A673 (cell line): Measurements from ENCODE around the gene AMBRA1. TPM values are rescaled to one million over a fixed set of nuclear protein-coding genes. Genes with fewer than 3 reads are reported as not detected.

Experiments used
- BruUV-seq: library from RNA; stranded (reverse); fragments of 400-500 nt; replicated peaks from 2 replicates; lab custom pipeline; 2021; lab: Mats Ljungman, UMichigan
- CTCF ChIA-PET: fragments of 300-600 bp; sonication (Branson Sonifier 250); formaldehyde crosslinking; loops from one replicate; lab custom pipeline; 2022; ENCODE audit warnings: antibody characterized with exemption; lab: Charles Lee
- POLR2A ChIA-PET: fragments of 300-600 bp; sonication (Branson Sonifier 250); formaldehyde crosslinking; loops from one replicate; lab custom pipeline; 2022; ENCODE audit warnings: antibody characterized with exemption; ENCODE audit not compliant: low non-redundant PET; lab: Charles Lee
- DNase-seq: peaks from one replicate; pipeline ENCODE4 v3.0.0-alpha.2; 2015; ENCODE audit warnings: low spot score
- H3K27ac ChIP-seq: fragments of 200-600 bp; sonication (generic); 2 replicates; pipeline ENCODE4 v1.5.1; 2016; ENCODE audit warnings: mixed run types, low read depth, mild to moderate bottlenecking, mixed read lengths, antibody characterized with exemption, low read length; ENCODE audit not compliant: poor library complexity, severe bottlenecking
- H3K27me3 ChIP-seq: fragments of 200-600 bp; sonication (generic); replicated peaks from 2 replicates; pipeline ENCODE4 v1.6.1; 2017; ENCODE audit warnings: mixed run types, low read depth, mild to moderate bottlenecking, mixed read lengths, antibody characterized with exemption, low read length; ENCODE audit not compliant: insufficient read depth, poor library complexity
- H3K36me3 ChIP-seq: fragments of 200-600 bp; sonication (generic); 2 replicates; pipeline ENCODE4 v1.6.1; 2016; ENCODE audit warnings: mixed run types, mild to moderate bottlenecking, mixed read lengths, antibody characterized with exemption, low read length; ENCODE audit not compliant: insufficient read depth, poor library complexity, severe bottlenecking
- H3K4me1 ChIP-seq: fragments of 200-600 bp; sonication (generic); 2 replicates; pipeline ENCODE4 v1.6.1; 2017; ENCODE audit warnings: mixed run types, mild to moderate bottlenecking, mixed read lengths, antibody characterized with exemption, low read length; ENCODE audit not compliant: insufficient read depth, poor library complexity, severe bottlenecking
- H3K4me3 ChIP-seq: fragments of 200-600 bp; sonication (generic); 2 replicates; pipeline ENCODE4 v1.5.1; 2016; ENCODE audit warnings: low read depth, mixed run types, mild to moderate bottlenecking, mixed read lengths, low read length; ENCODE audit not compliant: poor library complexity, severe bottlenecking
- H3K9me3 ChIP-seq: fragments of 200-600 bp; sonication (generic); 2 replicates; pipeline ENCODE4 v1.6.1; 2016; ENCODE audit warnings: mixed run types, low read depth, mild to moderate bottlenecking, mixed read lengths, antibody characterized with exemption, low read length; ENCODE audit not compliant: poor library complexity, severe bottlenecking
- CTCF ChIP-seq: fragments of 300-800, 200-600 bp; sonication (generic); conservative IDR thresholded peaks from 2 replicates; pipeline ENCODE4 v1.5.1; 2017; ENCODE audit warnings: low read depth, mild to moderate bottlenecking, antibody characterized with exemption, low read length, moderate library complexity, mixed read lengths
- EZH2 ChIP-seq: fragments of 200-600 bp; sonication (generic); IDR thresholded peaks from 2 replicates; pipeline ENCODE4 v1.6.1; 2017; ENCODE audit warnings: borderline replicate concordance, low read depth, mild to moderate bottlenecking, mixed read lengths, antibody characterized with exemption, low read length; ENCODE audit not compliant: poor library complexity, severe bottlenecking
- intact Hi-C: fragments of 100-400 bp; cut with micrococcal nuclease; formaldehyde crosslinking; loops from one replicate; pipeline ENCODE4 v1.10.0; 2022; ENCODE audit not compliant: unreplicated experiment
- total RNA-seq: library from RNA; stranded (reverse); gene quantifications from 2 replicates; pipeline ENCODE4 v1.2.3, GENCODE V29; 2021

The AMBRA1 gene
- total RNA-seq, 1 experiment from 2014 or later, result 78.1 TPM

GRCh38 chr11:46363031-46363407, 230.8 kb downstream of the AMBRA1 start:
- peak overlapping the region; percentile 85 for H3K27ac ChIP-seq
- DNase-seq, result no peak
- H3K36me3 ChIP-seq, result peaks cover 1% of the 10 kb centered on the region
- no peak overlapping the region for H3K4me3 ChIP-seq
- intact Hi-C loops, result no loop called here
- POLR2A ChIA-PET, result no interaction called here
- peaks cover 28% of the 10 kb centered on the region for H3K4me1 ChIP-seq
- CTCF ChIA-PET, result no interaction called here
- H3K27me3 ChIP-seq, result no peaks in the 10 kb centered on the region
- no peak for TF ChIP-seq EZH2
- no peak for TF ChIP-seq CTCF
- BruUV-seq, result no TSS peak
- no peaks in the 10 kb centered on the region for H3K9me3 ChIP-seq

GRCh38 chr11:46362156-46363030, 231.4 kb downstream of the AMBRA1 start:
- Histone ChIP-seq H3K4me1 (peaks cover 26% of the 10 kb centered on the region), H3K27me3 (no peaks in the 10 kb centered on the region), H3K27ac (peak overlapping the region; percentile 85), H3K4me3 (no peak overlapping the region), H3K36me3 (no peaks in the 10 kb centered on the region), H3K9me3 (no peaks in the 10 kb centered on the region)
- intact Hi-C loops, result no loop called here
- ChIA-PET CTCF (no interaction called here), POLR2A (no interaction called here)
- no TSS peak for BruUV-seq
- no peak for DNase-seq
- no peak for TF ChIP-seq CTCF
- no peak for TF ChIP-seq EZH2

- ChIA-PET CTCF (interaction anchor here (0.5 to 1.8 kb wide), 6 partner anchors 10 to 1092 kb away, joined by 3 to 27 read pairs (median 4); partner anchors contain the start of gene DGKZ), POLR2A (interaction anchor here (1.0 kb wide), 1 partner anchor 9 kb away, joined by 3 read pairs; no protein-coding TSS in a partner anchor)
- H3K27ac ChIP-seq, result peak overlapping the region; percentile 85
- no peaks in the 10 kb centered on the region for H3K36me3 ChIP-seq
- intact Hi-C loops, result no loop called here
- peak overlapping the region; percentile 20 for H3K4me3 ChIP-seq
- no peaks in the 10 kb centered on the region for H3K27me3 ChIP-seq
- BruUV-seq, result no TSS peak
- H3K4me1 ChIP-seq, result peaks cover 25% of the 10 kb centered on the region
- no peaks in the 10 kb centered on the region for H3K9me3 ChIP-seq
- peak; percentile 97 for DNase-seq
- TF ChIP-seq CTCF (no peak), EZH2 (no peak)
These were observed 232.3 kb downstream of the AMBRA1 start for GRCh38 chr11:46361283-46362155.
